Measurements from ENCODE around the gene BDKRB2.

Gene BDKRB2

GRCh38 chr14:96272777-96273473 lies 68.3 kb downstream of the BDKRB2 start:
- no peak for DNase-seq (ENCODE audit: low read depth)

DNA sequence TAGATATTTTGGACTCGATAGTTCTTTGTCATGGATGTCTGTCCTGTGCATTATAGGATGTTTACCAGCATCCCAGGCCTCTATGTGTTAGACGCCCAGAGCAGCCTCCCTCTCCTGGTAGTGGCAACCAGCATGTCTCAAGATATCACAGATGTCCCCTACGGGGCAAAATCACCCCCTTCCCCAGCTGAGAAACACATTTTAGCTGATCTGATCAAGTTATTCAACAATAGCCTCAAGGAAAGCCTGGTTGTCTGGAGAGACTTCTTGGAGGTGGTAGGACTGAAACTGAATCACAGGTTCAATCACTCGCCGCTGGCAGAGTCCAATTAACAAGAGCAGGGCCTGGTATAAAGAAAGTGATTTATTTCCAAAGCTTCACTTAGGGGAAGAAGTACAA lies 69.0 kb downstream of the BDKRB2 start:
- no peak for DNase-seq (ENCODE audit: low read depth)

DNA sequence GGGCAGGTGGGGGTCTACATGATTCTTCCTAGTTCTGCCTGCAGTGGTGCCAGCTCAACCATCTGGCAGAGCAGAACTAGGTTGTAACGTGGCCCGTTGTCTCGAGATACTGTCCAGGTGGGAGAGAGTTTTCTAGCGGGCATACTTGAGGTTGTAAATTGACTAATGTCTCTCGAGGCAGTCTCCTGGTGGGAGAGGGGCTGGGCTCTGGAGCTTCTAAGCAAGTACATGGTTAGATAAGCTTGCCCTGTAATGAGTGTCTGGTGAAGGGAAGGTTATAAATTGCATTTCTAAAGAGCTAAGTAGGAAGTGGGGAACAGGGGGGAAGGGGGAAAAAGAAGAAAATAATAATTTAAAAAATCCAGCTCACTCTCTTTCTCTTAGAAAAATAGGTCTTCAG lies 69.5 kb downstream of the BDKRB2 start:
- DNase-seq (ENCODE audit: low read depth): no peak

- peak; percentile 61 for DNase-seq (ENCODE audit: low read depth)
Observed at GRCh38 chr14:96274543-96274942, 69.9 kb downstream of the BDKRB2 start.

- DNase-seq (ENCODE audit: low read depth): peak; percentile 44
Observed at GRCh38 chr14:96275177-96276112, 70.8 kb downstream of the BDKRB2 start.

- no peak for DNase-seq (ENCODE audit: low read depth)
Observed at GRCh38 chr14:96277890-96278289, 73.3 kb downstream of the BDKRB2 start.

DNA sequence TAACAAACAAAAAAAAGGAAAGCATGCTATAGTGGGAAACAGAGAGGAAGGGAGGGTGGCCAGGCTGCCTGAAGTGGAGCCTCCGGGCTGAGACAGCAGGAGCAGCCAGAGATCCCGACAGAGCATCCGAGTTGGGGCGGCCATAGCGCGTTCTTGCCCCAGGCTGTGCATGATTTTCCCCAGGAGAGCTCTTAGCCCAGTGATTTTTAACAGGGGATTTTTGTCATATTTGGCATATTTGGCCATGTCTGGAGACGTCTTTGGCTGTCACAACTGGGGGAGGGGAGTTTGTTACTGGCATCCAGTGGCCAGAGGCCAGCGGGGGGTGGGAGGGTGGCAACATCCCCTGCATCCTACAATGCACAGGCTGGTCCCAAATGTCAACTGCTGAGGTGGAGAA lies 74.9 kb downstream of the BDKRB2 start:
- no peak for DNase-seq (ENCODE audit: low read depth)

DNA sequence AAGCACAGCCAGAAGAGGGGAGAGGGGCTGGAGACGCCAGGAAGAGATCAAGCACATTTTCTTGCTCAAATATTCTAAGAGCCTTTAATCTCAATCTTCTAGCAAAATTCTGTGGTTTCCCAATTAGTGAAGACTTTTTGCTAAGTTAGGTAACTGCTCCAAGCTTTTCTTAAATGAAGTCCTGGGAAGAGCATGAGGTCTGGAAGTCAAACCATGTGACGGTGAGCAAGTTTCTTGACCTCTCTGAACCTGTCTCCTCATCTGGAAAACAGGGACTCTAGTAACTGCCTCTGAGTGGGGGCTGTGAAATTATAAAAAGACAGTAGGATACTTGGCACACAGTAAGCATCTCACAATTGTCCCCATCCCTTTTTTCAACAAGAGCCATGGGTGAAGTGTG lies 75.5 kb downstream of the BDKRB2 start:
- no peak for DNase-seq (ENCODE audit: low read depth)

- DNase-seq (ENCODE audit: low read depth): no peak
Observed at GRCh38 chr14:96281486-96281885, 76.8 kb downstream of the BDKRB2 start.

DNA sequence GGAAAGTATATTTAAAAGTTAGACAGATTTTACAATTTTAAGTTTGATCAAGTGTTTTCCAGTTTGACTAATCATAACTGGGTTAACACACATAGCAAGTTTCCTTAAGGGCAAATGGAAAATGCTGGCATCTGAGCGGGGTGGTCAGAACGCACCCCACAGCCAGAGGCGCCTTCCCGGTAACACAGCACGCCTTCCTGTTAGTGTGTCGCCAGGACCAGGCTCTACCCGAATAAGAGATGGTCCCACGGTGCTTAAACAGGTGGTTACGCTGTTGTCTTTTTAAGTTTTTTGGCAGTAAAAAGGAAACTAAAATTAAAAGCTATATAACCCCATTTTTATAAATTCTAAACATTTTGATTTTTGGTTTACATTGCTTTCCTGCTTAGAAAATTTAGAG lies 79.4 kb downstream of the BDKRB2 start:
- no peak for DNase-seq (ENCODE audit: low read depth)

GRCh38 chr14:96284430-96284829 lies 79.8 kb downstream of the BDKRB2 start:
- no peak for DNase-seq (ENCODE audit: low read depth)

- DNase-seq (ENCODE audit: low read depth): no peak
Observed at GRCh38 chr14:96285667-96286066, 81.0 kb downstream of the BDKRB2 start.

DNA sequence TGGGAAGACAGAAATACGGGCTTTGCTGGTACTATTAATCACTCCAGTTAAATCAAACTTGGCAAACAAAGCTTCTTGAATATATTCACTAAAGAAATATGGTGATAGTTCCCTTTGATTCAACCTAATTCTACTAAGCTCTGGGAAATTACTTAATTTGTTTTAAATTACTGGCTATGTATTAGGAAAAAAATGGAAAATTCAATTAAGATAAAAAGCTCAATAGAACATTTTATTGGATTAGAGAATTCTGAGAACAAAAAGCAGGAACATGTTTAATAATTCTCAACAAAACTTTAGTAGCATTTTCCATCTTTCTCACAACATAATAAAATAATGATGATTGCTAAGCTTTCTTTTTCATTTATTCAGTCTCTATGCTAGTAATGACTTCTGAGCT lies 81.6 kb downstream of the BDKRB2 start:
- no peak for DNase-seq (ENCODE audit: low read depth)

GRCh38 chr14:96287856-96288255 lies 83.2 kb downstream of the BDKRB2 start:
- DNase-seq (ENCODE audit: low read depth): no peak

All from stromal cell of bone marrow (primary cell).